H1 (cell line): ENCODE results near the gene NOL3. TPM values are rescaled to one million over a fixed set of nuclear protein-coding genes. Genes with fewer than 3 reads are reported as not detected.
A peak's percentile ranks its signal among the peaks of the same experiment; 100 is the strongest.

Source experiments
- CTCF ChIA-PET: fragments of 300-600 bp; sonication (Branson Sonifier 250); formaldehyde crosslinking; loops from one replicate; lab custom pipeline; 2021; ENCODE audit not compliant: partially characterized antibody; lab: Charles Lee
- POLR2A ChIA-PET: fragments of 300-600 bp; sonication (Branson Sonifier 250); formaldehyde crosslinking; loops from one replicate; lab custom pipeline; 2021; ENCODE audit warnings: inconsistent platforms; ENCODE audit not compliant: partially characterized antibody; lab: Charles Lee
- DNase-seq, 2 experiments: peaks; one replicate each; pipeline versions ENCODE4 v3.0.0 to v3.0.0-alpha.2; 2010 to 2022; ENCODE audit warnings: low spot score in 2 of 2, low read depth in 1 of 2, mixed read lengths in 1 of 2
- FAIRE-seq: peaks from 2 replicates; lab custom pipeline; 2011; peaks lifted over from hg19 to GRCh38; lab: Jason Lieb, UNC
- H2AFZ ChIP-seq: 2 replicates; pipeline ENCODE4 v1.8.1; 2012; ENCODE audit warnings: low read length, inconsistent platforms
- H2AK5ac ChIP-seq: 2 replicates; pipeline ENCODE4 v1.6.1; 2013; ENCODE audit warnings: low read depth, low read length
- H2BK120ac ChIP-seq: replicated peaks from 2 replicates; pipeline ENCODE3; 2013; ENCODE audit warnings: low read depth, low read length, inconsistent platforms
- H2BK12ac ChIP-seq: 2 replicates; pipeline ENCODE4 v1.6.1; 2013; ENCODE audit warnings: low read depth, low read length
- H2BK15ac ChIP-seq: 2 replicates; pipeline ENCODE4 v1.6.1; 2013; ENCODE audit warnings: low read length
- H2BK20ac ChIP-seq: 2 replicates; pipeline ENCODE4 v1.6.1; 2013; ENCODE audit warnings: low read length
- H2BK5ac ChIP-seq: 2 replicates; pipeline ENCODE4 v1.6.1; 2013; ENCODE audit warnings: low read depth, low read length
- H3K14ac ChIP-seq: 2 replicates; pipeline ENCODE4 v1.6.1; 2013; ENCODE audit warnings: inconsistent platforms; ENCODE audit not compliant: insufficient read length
- H3K18ac ChIP-seq: 2 replicates; pipeline ENCODE4 v1.6.1; 2013; ENCODE audit warnings: low read length; ENCODE audit errors: extremely low read depth
- H3K23ac ChIP-seq: 2 replicates; pipeline ENCODE4 v1.6.1; 2013; ENCODE audit warnings: inconsistent platforms; ENCODE audit not compliant: insufficient read length
- H3K23me2 ChIP-seq: 2 replicates; pipeline ENCODE4 v1.6.1; 2013; ENCODE audit warnings: low read depth, low read length
- H3K27ac ChIP-seq: 2 replicates; pipeline ENCODE4 v1.6.1; 2011; ENCODE audit warnings: low read depth, low read length, inconsistent platforms
- H3K27me3 ChIP-seq, 4 experiments: replicated peaks in 1 of 4; 1 replicate in 1 of 4; 2 replicates in 3 of 4; pipeline versions ENCODE4 v1.6.1 to v1.8.1; 2011 to 2013; ENCODE audit warnings: low read length in 3 of 4, mild to moderate bottlenecking in 3 of 4, inconsistent platforms in 2 of 4, mixed read lengths in 2 of 4, moderate library complexity in 1 of 4; ENCODE audit not compliant: control insufficient read depth in 3 of 4, insufficient read depth in 3 of 4; ENCODE audit errors: extremely low read depth in 1 of 4
- H3K36me3 ChIP-seq, 4 experiments: 2 replicates each; pipeline versions ENCODE4 v1.6.1 to v1.8.1; 2011 to 2013; ENCODE audit warnings: mild to moderate bottlenecking in 4 of 4, low read length in 3 of 4, moderate library complexity in 2 of 4, control low read depth in 1 of 4, inconsistent platforms in 1 of 4; ENCODE audit not compliant: insufficient read depth in 4 of 4, control insufficient read depth in 2 of 4
- H3K4ac ChIP-seq: replicated peaks from 2 replicates; pipeline ENCODE3; 2013; ENCODE audit warnings: low read length, low read depth, mixed read lengths, inconsistent platforms; ENCODE audit not compliant: insufficient read length
- H3K4me1 ChIP-seq, 4 experiments: replicated peaks in 1 of 4; 1 replicate in 1 of 4; 2 replicates in 3 of 4; pipeline versions ENCODE4 v1.6.1 to v1.8.1; 2011 to 2013; ENCODE audit warnings: low read length in 3 of 4, inconsistent platforms in 2 of 4, mixed read lengths in 1 of 4; ENCODE audit not compliant: insufficient read depth in 4 of 4, control insufficient read depth in 3 of 4
- H3K4me2 ChIP-seq, 2 experiments: 2 replicates each; pipeline versions ENCODE4 v1.6.1 to v1.8.1; 2011 to 2013; ENCODE audit warnings: low read depth in 2 of 2, low read length in 2 of 2, control low read depth in 1 of 2, inconsistent platforms in 1 of 2, mild to moderate bottlenecking in 1 of 2; ENCODE audit not compliant: insufficient read depth in 1 of 2
- H3K4me3 ChIP-seq, 4 experiments: fragments of 200-600, 300-600 bp in 1 of 4; sonication (generic), shearing (Covaris generic), sonication (Bioruptor Twin) in 1 of 4; 2 replicates each; pipeline versions ENCODE4 v1.5.1 to v1.8.1; 2011 to 2016; ENCODE audit warnings: low read length in 4 of 4, low read depth in 3 of 4, control low read depth in 2 of 4, inconsistent platforms in 2 of 4, mild to moderate bottlenecking in 2 of 4, mixed read lengths in 1 of 4, moderate library complexity in 1 of 4; ENCODE audit not compliant: insufficient read depth in 2 of 4; ENCODE audit errors: extremely low read depth in 1 of 4
- H3K56ac ChIP-seq: replicated peaks from 2 replicates; pipeline ENCODE3; 2013; ENCODE audit warnings: low read depth, mild to moderate bottlenecking, mixed read lengths, low read length, inconsistent platforms; ENCODE audit not compliant: insufficient read length
- H3K79me1 ChIP-seq: 2 replicates; pipeline ENCODE4 v1.6.1; 2013; ENCODE audit warnings: low read depth, low read length, control low read depth
- H3K79me2 ChIP-seq, 2 experiments: 2 replicates each; pipeline versions ENCODE4 v1.6.1 to v1.8.1; 2012 to 2013; ENCODE audit warnings: low read length in 2 of 2, mild to moderate bottlenecking in 2 of 2, inconsistent platforms in 1 of 2; ENCODE audit not compliant: insufficient read depth in 2 of 2, control insufficient read depth in 1 of 2
- H3K9ac ChIP-seq, 4 experiments: replicated peaks in 1 of 4; 1 replicate in 1 of 4; 2 replicates in 3 of 4; pipeline versions ENCODE4 v1.6.1 to v1.8.1; 2011 to 2013; ENCODE audit warnings: low read depth in 3 of 4, low read length in 3 of 4, control low read depth in 2 of 4, mild to moderate bottlenecking in 2 of 4, moderate library complexity in 2 of 4, inconsistent platforms in 1 of 4; ENCODE audit errors: extremely low read depth in 1 of 4
- H3K9me3 ChIP-seq, 2 experiments: 2 replicates each; pipeline versions ENCODE4 v1.6.1 to v1.8.1; 2012 to 2013; ENCODE audit warnings: mild to moderate bottlenecking in 2 of 2, moderate library complexity in 2 of 2, control low read depth in 1 of 2, inconsistent platforms in 1 of 2, low read depth in 1 of 2, low read length in 1 of 2, mixed read lengths in 1 of 2; ENCODE audit not compliant: insufficient read depth in 2 of 2
- H4K20me1 ChIP-seq, 2 experiments: replicated peaks in 1 of 2; 2 replicates each; pipeline versions ENCODE3 to v1.8.1; 2011 to 2013; ENCODE audit warnings: inconsistent platforms in 2 of 2, low read length in 2 of 2, mild to moderate bottlenecking in 1 of 2; ENCODE audit not compliant: insufficient read depth in 2 of 2, control insufficient read depth in 1 of 2
- H4K5ac ChIP-seq: 2 replicates; pipeline ENCODE4 v1.6.1; 2013; ENCODE audit warnings: low read length, low read depth, mixed read lengths, inconsistent platforms; ENCODE audit not compliant: insufficient read length
- H4K8ac ChIP-seq: 2 replicates; pipeline ENCODE4 v1.8.0; 2013; ENCODE audit warnings: mild to moderate bottlenecking, moderate library complexity, low read length, inconsistent platforms; ENCODE audit not compliant: insufficient read depth; ENCODE audit errors: extremely low read depth
- H4K91ac ChIP-seq: replicated peaks from 2 replicates; pipeline ENCODE3; 2013; ENCODE audit warnings: low read length, mixed read lengths, inconsistent platforms; ENCODE audit not compliant: insufficient read length
- BRCA1 ChIP-seq: IDR thresholded peaks from 2 replicates; pipeline ENCODE4 v1.6.1; 2012; ENCODE audit warnings: low read depth, low read length, improper control_type of control experiment
- CTBP2 ChIP-seq: IDR thresholded peaks from 2 replicates; pipeline ENCODE4 v1.7.0; 2011; ENCODE audit warnings: borderline replicate concordance, mild to moderate bottlenecking, moderate library complexity, mixed read lengths, low read length; ENCODE audit not compliant: insufficient read depth, insufficient read length
- HDAC2 ChIP-seq, 2 experiments: fragments of 300-600 bp in 1 of 2; sonication (generic) in 1 of 2; IDR thresholded peaks; 2 replicates each; pipeline ENCODE4 v1.6.1; 2011 to 2012; ENCODE audit warnings: low read depth in 2 of 2, low read length in 2 of 2, mild to moderate bottlenecking in 2 of 2, moderate library complexity in 2 of 2, borderline replicate concordance in 1 of 2, inconsistent platforms in 1 of 2
- POLR2A ChIP-seq, 2 experiments: IDR thresholded peaks; 1 replicate in 1 of 2; 2 replicates in 1 of 2; pipeline ENCODE4 v1.6.1; 2011; ENCODE audit warnings: low read depth in 2 of 2, low read length in 2 of 2, mild to moderate bottlenecking in 2 of 2; ENCODE audit errors: control extremely low read depth in 1 of 2
- RFX5 ChIP-seq: IDR thresholded peaks from 2 replicates; pipeline ENCODE4 v1.6.1; 2011; ENCODE audit warnings: low read depth, low read length, improper control_type of control experiment, borderline replicate concordance
- WGBS, 2 experiments: shearing (Covaris generic) in 1 of 2; methylation state at CpG; one replicate each; pipeline versions ENCODE4 v1.1.6 to v1.1.7; 2013 to 2015; ENCODE audit warnings: low lambda C conversion rate in 2 of 2, mixed read lengths in 2 of 2, inconsistent platforms in 1 of 2, low coverage in 1 of 2, missing lambda C conversion rate in 1 of 2; ENCODE audit not compliant: insufficient replicate concordance in 2 of 2, insufficient coverage in 1 of 2, insufficient read length in 1 of 2; ENCODE audit errors: extremely low coverage in 1 of 2, missing lambda C conversion rate in 1 of 2; 5-methylcytosine and 5-hydroxymethylcytosine counted together
- polyA plus RNA-seq, 7 experiments: library from polyadenylated mRNA; depleted of rRNA in 3 of 7; stranded (reverse) in 5 of 7; unstranded in 2 of 7; fragments of >200 nt in 5 of 7; fragments of 200-250 nt in 2 of 7; gene quantifications; 1 replicate in 5 of 7; 2 replicates in 1 of 7; 4 replicates in 1 of 7; pipeline versions ENCODE4 v1.2.1 to v1.2.3, GENCODE V29; 2011 to 2013; ENCODE audit warnings: missing spikeins in 2 of 7, mixed read lengths in 2 of 7
- total RNA-seq: library from RNA; stranded (reverse); fragmentation: NEBNext Ultra II Directional; extraction: Animal tissue kit (Norgen Biotek cat#: 25700); gene quantifications from 2 replicates; pipeline ENCODE4 v1.2.1, GENCODE V29; 2021

The NOL3 gene
- total and polyA plus RNA-seq, 2 of the 8 experiments (the other 6 are each of a cell fraction or from before 2014, with no cell fraction given): 2.2 to 4.6 TPM

DNA sequence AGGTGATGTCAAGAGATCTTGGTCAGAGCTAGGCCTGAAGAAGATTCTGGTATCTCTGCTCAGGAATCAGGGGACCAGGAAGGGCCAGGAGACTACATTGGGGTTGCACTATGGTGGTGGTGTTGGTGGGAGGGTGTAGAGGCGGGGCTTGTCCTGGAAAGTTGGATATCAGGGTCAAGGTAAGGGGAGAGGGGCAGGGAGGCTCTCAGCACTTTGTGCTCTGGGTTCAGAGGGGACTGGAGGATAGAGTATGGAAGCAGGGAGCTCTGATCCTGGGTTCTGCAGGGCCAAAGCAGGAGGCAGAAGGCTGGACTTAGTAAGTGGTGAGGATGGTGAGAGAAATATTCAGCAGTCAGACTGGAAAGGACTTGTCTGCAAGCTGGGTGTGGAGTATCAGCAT lies 3.0 kb downstream of the NOL3 start:
- no peaks in the 10 kb centered on the region for H3K36me3 ChIP-seq
- H4K8ac ChIP-seq: no peak overlapping the region
- H3K79me2 ChIP-seq: no peaks in the 10 kb centered on the region
- DNase-seq (peak in 1 of 2 experiments; percentile 47), FAIRE-seq (no peak)
- H2BK20ac ChIP-seq: no peak overlapping the region
- peaks cover 2% of the 10 kb centered on the region; the same call in 1 of the 2 replicates for H3K79me1 ChIP-seq
- 31% methylated on average over 1 of the region's 1 CpG; no CpG with 5 or more reads in 1 of the 2 experiments for WGBS, 2 experiments
- no peak overlapping the region for H3K9ac ChIP-seq
- 0 out of 2 replicates have a peak overlapping the region, but pooled peaks have one; percentile 10 for H3K18ac ChIP-seq
- ChIA-PET POLR2A (interaction anchor here (1.8 to 7.3 kb wide), 5 partner anchors 9 to 24 kb away, joined by 3 to 59 read pairs (median 10); partner anchors contain the start of genes FBXL8, HSF4 and TRADD), CTCF (interaction anchor here (0.6 to 19.3 kb wide), 7 partner anchors 8 to 262 kb away, joined by 3 to 291 read pairs (median 4); partner anchors contain the start of genes B3GNT9, EXOC3L1, FBXL8 and HSF4)
- peak overlapping the region; percentile 27 to 57 (median 34); a peak in 6 of 8 replicates for H3K4me3 ChIP-seq
- H2BK120ac ChIP-seq: no peak overlapping the region
- H2AFZ ChIP-seq: no peak overlapping the region
- no peak overlapping the region for H3K56ac ChIP-seq
- no peak overlapping the region for H2AK5ac ChIP-seq
- no peak for TF ChIP-seq BRCA1
- no peak for TF ChIP-seq RFX5
- no peak for TF ChIP-seq CTBP2
- TF ChIP-seq HDAC2 (IDR thresholded peaks at IDR 0.05; ENCODE audit: borderline replicate concordance in 1 of 2, low read depth in 2 of 2, low read length in 2 of 2): no peak
- TF ChIP-seq POLR2A (IDR thresholded peaks at IDR 0.05; ENCODE audit: control extremely low read depth in 1 of 2, low read depth in 2 of 2, low read length in 2 of 2): no peak
- H4K20me1 ChIP-seq: peaks cover 7 to 22% of the 10 kb centered on the region in 2 experiments
- no peak overlapping the region for H3K23ac ChIP-seq
- peaks cover 27% of the 10 kb centered on the region for H3K23me2 ChIP-seq
- no peaks in the 10 kb centered on the region for H3K9me3 ChIP-seq
- H2BK12ac ChIP-seq: no peak overlapping the region
- H4K91ac ChIP-seq: no peak overlapping the region
- H3K4ac ChIP-seq: no peak overlapping the region
- no peak overlapping the region for H3K14ac ChIP-seq
- peaks cover 57 to 93% (median 90%) of the 10 kb centered on the region in 4 experiments for H3K27me3 ChIP-seq
- peak overlapping the region; percentile 81; the same call in 1 of the 2 replicates for H2BK15ac ChIP-seq
- peak overlapping the region; percentile 71 to 92 for H3K4me2 ChIP-seq
- no peak overlapping the region for H3K27ac ChIP-seq
- peaks cover 0 to 40% (median 27%) of the 10 kb centered on the region in 4 experiments; a peak in 6 of 7 replicates for H3K4me1 ChIP-seq
- no peak overlapping the region for H4K5ac ChIP-seq
- H2BK5ac ChIP-seq: no peak overlapping the region
